Measurements from ENCODE around the gene ARHGAP44.

Gene ARHGAP44

DNA sequence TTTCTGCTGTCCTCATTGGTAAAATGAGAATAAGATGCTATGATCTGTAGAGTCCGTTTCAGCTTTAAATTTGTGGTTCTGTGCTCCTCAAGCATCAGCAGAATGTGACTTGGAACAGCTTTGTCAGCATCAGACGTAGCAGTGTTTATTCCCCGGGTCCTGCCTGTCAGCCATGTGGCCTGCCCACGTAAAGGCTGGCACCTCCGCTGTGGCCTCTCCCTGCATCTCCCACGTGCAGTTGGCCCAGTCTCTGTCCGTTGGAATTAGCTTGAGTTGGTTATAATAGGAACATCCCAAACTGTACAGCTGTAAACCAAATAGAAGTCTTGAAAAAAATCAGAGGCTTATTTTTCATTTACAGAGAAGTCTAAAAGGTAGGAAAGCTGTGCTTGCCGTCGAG is 61.7 kb downstream of the ARHGAP44 start:
- no peak overlapping the region for H3K4me2 ChIP-seq (ENCODE audit: low read length)
- H3K9me3 ChIP-seq (ENCODE audit: insufficient read depth, low read length) = no peaks in the 10 kb centered on the region
- H3K79me2 ChIP-seq (ENCODE audit: low read length) = no peaks in the 10 kb centered on the region; the same call in 1 of the 2 replicates
- H3K27me3 ChIP-seq (ENCODE audit: low read depth, low read length) = no peaks in the 10 kb centered on the region
- H4K20me1 ChIP-seq (ENCODE audit: insufficient read depth, low read length) = no peaks in the 10 kb centered on the region
- no peaks in the 10 kb centered on the region for H3K4me1 ChIP-seq (ENCODE audit: low read length)
- no peak overlapping the region for H2AFZ ChIP-seq (ENCODE audit: low read depth, low read length)
- no peak overlapping the region for H3K9ac ChIP-seq (ENCODE audit: low read length)
- H3K36me3 ChIP-seq (replicated peaks; ENCODE audit: low read depth, low read length) = no peaks in the 10 kb centered on the region
- H3K27ac ChIP-seq (ENCODE audit: low read length) = no peak overlapping the region
- no peak for TF ChIP-seq EZH2phosphoT487 (IDR thresholded peaks at IDR 0.05; ENCODE audit: low read depth)
- TF ChIP-seq CTCF (IDR thresholded peaks at IDR 0.05; ENCODE audit: low read depth, low read length) = no peak
- H3K4me3 ChIP-seq (ENCODE audit: low read length) = no peak overlapping the region

GRCh38 chr17:12851901-12852435 is 62.7 kb downstream of the ARHGAP44 start:
- Histone ChIP-seq H3K27me3 (ENCODE audit: low read depth, low read length) (no peaks in the 10 kb centered on the region), H3K36me3 (replicated peaks; ENCODE audit: low read depth, low read length) (no peaks in the 10 kb centered on the region), H3K4me2 (ENCODE audit: low read length) (no peak overlapping the region), H3K79me2 (ENCODE audit: low read length) (no peaks in the 10 kb centered on the region; the same call in 1 of the 2 replicates), H3K9me3 (ENCODE audit: insufficient read depth, low read length) (peaks cover under 1% of the 10 kb centered on the region; the same call in 1 of the 2 replicates), H3K9ac (ENCODE audit: low read length) (no peak overlapping the region), H3K27ac (ENCODE audit: low read length) (no peak overlapping the region), H4K20me1 (ENCODE audit: insufficient read depth, low read length) (no peaks in the 10 kb centered on the region), H3K4me1 (ENCODE audit: low read length) (no peaks in the 10 kb centered on the region), H2AFZ (ENCODE audit: low read depth, low read length) (no peak overlapping the region), H3K4me3 (ENCODE audit: low read length) (no peak overlapping the region)
- TF ChIP-seq EZH2phosphoT487 (IDR thresholded peaks at IDR 0.05; ENCODE audit: low read depth) (no peak), CTCF (IDR thresholded peaks at IDR 0.05; ENCODE audit: low read depth, low read length) (no peak)

- no peak for TF ChIP-seq CTCF (IDR thresholded peaks at IDR 0.05; ENCODE audit: low read depth, low read length)
- no peak for TF ChIP-seq EZH2phosphoT487 (IDR thresholded peaks at IDR 0.05; ENCODE audit: low read depth)
- H3K4me2 ChIP-seq (ENCODE audit: low read length) = no peak overlapping the region
- no peak overlapping the region for H3K4me3 ChIP-seq (ENCODE audit: low read length)
- H3K27ac ChIP-seq (ENCODE audit: low read length) = no peak overlapping the region
- H3K36me3 ChIP-seq (replicated peaks; ENCODE audit: low read depth, low read length) = peaks cover 10% of the 10 kb centered on the region
- no peaks in the 10 kb centered on the region for H4K20me1 ChIP-seq (ENCODE audit: insufficient read depth, low read length)
- H3K79me2 ChIP-seq (ENCODE audit: low read length) = peaks cover 4% of the 10 kb centered on the region; the same call in 1 of the 2 replicates
- H3K4me1 ChIP-seq (ENCODE audit: low read length) = peaks cover 2% of the 10 kb centered on the region
- no peak overlapping the region for H2AFZ ChIP-seq (ENCODE audit: low read depth, low read length)
- peaks cover 16% of the 10 kb centered on the region; the same call in 1 of the 2 replicates for H3K9me3 ChIP-seq (ENCODE audit: insufficient read depth, low read length)
- no peak overlapping the region for H3K9ac ChIP-seq (ENCODE audit: low read length)
- no peaks in the 10 kb centered on the region for H3K27me3 ChIP-seq (ENCODE audit: low read depth, low read length)
Observed at GRCh38 chr17:12853921-12854320, 64.6 kb downstream of the ARHGAP44 start.

GRCh38 chr17:12856416-12856815 is 67.1 kb downstream of the ARHGAP44 start:
- Histone ChIP-seq H3K9me3 (ENCODE audit: insufficient read depth, low read length) (peaks cover 20% of the 10 kb centered on the region; the same call in 1 of the 2 replicates), H3K9ac (ENCODE audit: low read length) (no peak overlapping the region), H3K27me3 (ENCODE audit: low read depth, low read length) (no peaks in the 10 kb centered on the region), H3K4me3 (ENCODE audit: low read length) (no peak overlapping the region), H3K27ac (ENCODE audit: low read length) (no peak overlapping the region), H3K4me1 (ENCODE audit: low read length) (peaks cover 19% of the 10 kb centered on the region), H3K36me3 (replicated peaks; ENCODE audit: low read depth, low read length) (peaks cover 13% of the 10 kb centered on the region), H3K4me2 (ENCODE audit: low read length) (no peak overlapping the region), H3K79me2 (ENCODE audit: low read length) (peaks cover 4% of the 10 kb centered on the region; the same call in 1 of the 2 replicates), H2AFZ (ENCODE audit: low read depth, low read length) (no peak overlapping the region), H4K20me1 (ENCODE audit: insufficient read depth, low read length) (no peaks in the 10 kb centered on the region)
- TF ChIP-seq EZH2phosphoT487 (IDR thresholded peaks at IDR 0.05; ENCODE audit: low read depth) = no peak
- no peak for TF ChIP-seq CTCF (IDR thresholded peaks at IDR 0.05; ENCODE audit: low read depth, low read length)
